ENCODE results near the gene OXER1. TPM values are rescaled to one million over a fixed set of nuclear protein-coding genes. Genes with fewer than 3 reads are reported as not detected.
A peak's percentile ranks its signal among the peaks of the same experiment; 100 is the strongest.

OXER1 gene
- polyA plus RNA-seq, 2 of the 4 experiments (the other 2 are of a cell fraction), result not detected

DNA sequence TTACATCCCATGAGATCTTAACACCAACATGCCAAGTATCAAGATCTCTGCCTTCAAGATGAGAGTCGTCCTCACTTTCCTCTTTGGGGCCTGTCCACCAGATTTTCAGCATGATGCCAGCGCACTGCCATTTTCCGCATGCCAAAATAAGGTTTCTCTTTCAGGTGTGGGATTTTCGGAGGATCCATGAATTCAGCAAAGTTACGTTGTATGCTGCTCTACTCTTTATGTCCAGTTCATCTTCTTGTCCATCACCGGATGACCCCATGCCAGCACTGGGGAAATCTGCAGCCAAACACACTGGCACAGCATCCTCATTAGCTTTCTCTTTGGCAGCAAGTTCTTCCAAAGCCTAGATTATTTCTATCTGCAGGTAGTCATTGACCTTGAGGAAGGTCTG is 33.3 kb upstream of the OXER1 start (continued):
- TF ChIP-seq, protein P1, sequence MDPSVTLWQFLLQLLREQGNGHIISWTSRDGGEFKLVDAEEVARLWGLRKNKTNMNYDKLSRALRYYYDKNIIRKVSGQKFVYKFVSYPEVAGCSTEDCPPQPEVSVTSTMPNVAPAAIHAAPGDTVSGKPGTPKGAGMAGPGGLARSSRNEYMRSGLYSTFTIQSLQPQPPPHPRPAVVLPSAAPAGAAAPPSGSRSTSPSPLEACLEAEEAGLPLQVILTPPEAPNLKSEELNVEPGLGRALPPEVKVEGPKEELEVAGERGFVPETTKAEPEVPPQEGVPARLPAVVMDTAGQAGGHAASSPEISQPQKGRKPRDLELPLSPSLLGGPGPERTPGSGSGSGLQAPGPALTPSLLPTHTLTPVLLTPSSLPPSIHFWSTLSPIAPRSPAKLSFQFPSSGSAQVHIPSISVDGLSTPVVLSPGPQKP (IDR thresholded peaks at IDR 0.05; ENCODE audit: low read depth, low read length), result no peak
- no peak for TF ChIP-seq RCOR1 (IDR thresholded peaks at IDR 0.05; ENCODE audit: low read depth, low read length)

DNA sequence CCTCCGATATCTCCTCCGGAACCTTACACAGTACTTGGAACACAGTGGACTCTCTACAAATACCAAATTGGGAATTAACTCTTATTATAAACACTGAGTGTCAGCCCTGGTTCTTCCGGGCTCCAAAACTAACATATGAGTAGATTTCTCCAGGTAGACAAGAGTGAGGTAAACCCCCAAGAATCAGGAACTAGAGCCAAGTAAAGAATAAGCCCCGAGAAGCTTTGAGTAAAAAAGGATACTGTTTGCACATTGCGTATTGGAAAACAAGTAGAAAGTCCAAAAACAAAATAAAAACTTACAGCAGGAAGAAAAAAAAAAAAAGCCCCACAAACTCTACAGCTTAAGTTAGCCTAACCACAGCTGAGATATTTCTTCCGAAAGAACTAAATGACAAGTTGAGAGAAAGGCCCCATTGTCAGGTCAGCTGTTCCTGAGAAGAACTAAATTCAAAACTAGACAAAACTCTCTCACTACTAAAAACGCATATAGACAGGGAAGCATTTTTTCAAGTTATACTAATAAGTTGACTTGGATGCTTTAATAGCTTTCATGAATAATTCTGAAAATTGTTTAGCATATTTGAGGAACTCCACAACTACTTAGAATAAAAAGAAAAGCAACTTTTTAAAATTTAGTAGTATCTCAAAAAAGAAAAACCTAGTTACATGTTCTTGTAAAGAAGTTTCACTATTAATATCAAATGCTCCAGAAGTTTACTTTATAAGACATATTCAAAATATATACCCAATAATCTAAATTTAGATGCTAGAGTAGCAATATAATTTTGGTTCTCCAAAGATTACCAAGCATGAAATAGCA is 32.7 kb upstream of the OXER1 start:
- Histone ChIP-seq H3K4me2 (no peak overlapping the region), H3K9me3 (no peaks in the 10 kb centered on the region), H3K4me3 (no peak overlapping the region), H3K4me1 (peaks cover 7% of the 10 kb centered on the region; the same call in 2 of the 3 replicates), H3K27ac (no peak overlapping the region)
- POLR2A ChIA-PET, result interaction anchor here (2.8 kb wide), 1 partner anchor 13 kb away, joined by 20 read pairs; no protein-coding TSS in a partner anchor
- ATAC-seq (no peak), FAIRE-seq (no peak), DNase-seq (ENCODE audit: low read depth in 1 of 2, low spot score in 1 of 2) (no peak)
- CTCF ChIA-PET, result interaction anchor here (1.0 to 4.7 kb wide), 3 partner anchors 14 to 62 kb away, joined by 3 to 23 read pairs (median 19); no protein-coding TSS in a partner anchor
- WGBS (ENCODE audit: missing lambda C conversion rate), result 85% methylated on average over 7 of the region's 7 CpGs
- TF ChIP-seq MYC (IDR thresholded peaks at IDR 0.05; ENCODE audit: borderline replicate concordance, low read length) (no peak), CHD4 (IDR thresholded peaks at IDR 0.05; ENCODE audit: borderline replicate concordance) (no peak), PHF8 (IDR thresholded peaks at IDR 0.05; ENCODE audit: borderline replicate concordance, low read depth) (no peak), ESRRA (IDR thresholded peaks at IDR 0.05; ENCODE audit: borderline replicate concordance, low read length) (no peak), NPAS2 (CRISPR knock-in tag; IDR thresholded peaks at IDR 0.05; ENCODE audit: borderline replicate concordance) (no peak), GATA3 (IDR thresholded peaks at IDR 0.05; ENCODE audit: borderline replicate concordance) (no peak), PBX3 (IDR thresholded peaks at IDR 0.05) (no peak), BHLHE40 (IDR thresholded peaks at IDR 0.05; ENCODE audit: low read depth, low read length) (no peak), CEBPB (IDR thresholded peaks at IDR 0.05) (no peak)
- TF ChIP-seq, protein P2, sequence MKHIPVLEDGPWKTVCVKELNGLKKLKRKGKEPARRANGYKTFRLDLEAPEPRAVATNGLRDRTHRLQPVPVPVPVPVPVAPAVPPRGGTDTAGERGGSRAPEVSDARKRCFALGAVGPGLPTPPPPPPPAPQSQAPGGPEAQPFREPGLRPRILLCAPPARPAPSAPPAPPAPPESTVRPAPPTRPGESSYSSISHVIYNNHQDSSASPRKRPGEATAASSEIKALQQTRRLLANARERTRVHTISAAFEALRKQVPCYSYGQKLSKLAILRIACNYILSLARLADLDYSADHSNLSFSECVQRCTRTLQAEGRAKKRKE (CRISPR knock-in tag; IDR thresholded peaks at IDR 0.05; ENCODE audit: low read depth), result no peak
- TF ChIP-seq, protein P1 (IDR thresholded peaks at IDR 0.05; ENCODE audit: low read depth, low read length), result no peak
- TF ChIP-seq, protein P3, sequence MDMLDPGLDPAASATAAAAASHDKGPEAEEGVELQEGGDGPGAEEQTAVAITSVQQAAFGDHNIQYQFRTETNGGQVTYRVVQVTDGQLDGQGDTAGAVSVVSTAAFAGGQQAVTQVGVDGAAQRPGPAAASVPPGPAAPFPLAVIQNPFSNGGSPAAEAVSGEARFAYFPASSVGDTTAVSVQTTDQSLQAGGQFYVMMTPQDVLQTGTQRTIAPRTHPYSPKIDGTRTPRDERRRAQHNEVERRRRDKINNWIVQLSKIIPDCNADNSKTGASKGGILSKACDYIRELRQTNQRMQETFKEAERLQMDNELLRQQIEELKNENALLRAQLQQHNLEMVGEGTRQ (IDR thresholded peaks at IDR 0.05), result no peak

GRCh38 chr2:42795841-42796301 is 31.9 kb upstream of the OXER1 start:
- POLR2A ChIA-PET, result interaction anchor here (2.8 kb wide), 1 partner anchor 14 kb away, joined by 20 read pairs; no protein-coding TSS in a partner anchor
- Histone ChIP-seq H3K9me3 (no peaks in the 10 kb centered on the region), H3K4me3 (no peak overlapping the region), H3K4me2 (no peak overlapping the region), H3K4me1 (peaks cover 7% of the 10 kb centered on the region; the same call in 2 of the 3 replicates), H3K27ac (peak overlapping the region; percentile 2 to 34; a peak in 3 of 6 replicates)
- WGBS (ENCODE audit: missing lambda C conversion rate), result 46% methylated on average over 3 of the region's 3 CpGs
- FAIRE-seq (peak; percentile 28), ATAC-seq (peak in 1 of 2 experiments; percentile 11; a peak in 1 of 6 replicates), DNase-seq (ENCODE audit: low read depth in 1 of 2, low spot score in 1 of 2) (no peak)
- CTCF ChIA-PET, result interaction anchor here (1.0 to 4.7 kb wide), 4 partner anchors 9 to 62 kb away, joined by 3 to 23 read pairs (median 15); no protein-coding TSS in a partner anchor
- no peak for TF ChIP-seq PHF8 (IDR thresholded peaks at IDR 0.05; ENCODE audit: borderline replicate concordance, low read depth)
- TF ChIP-seq GATA3 (IDR thresholded peaks at IDR 0.05; ENCODE audit: borderline replicate concordance), result no peak
- TF ChIP-seq HOXB13 (CRISPR knock-in tag; IDR thresholded peaks at IDR 0.05; ENCODE audit: low read depth), result no peak
- TF ChIP-seq, protein P1 (IDR thresholded peaks at IDR 0.05; ENCODE audit: low read depth, low read length), result no peak
- no peak for TF ChIP-seq SREBF2 (IDR thresholded peaks at IDR 0.05)
- TF ChIP-seq, protein P4, sequence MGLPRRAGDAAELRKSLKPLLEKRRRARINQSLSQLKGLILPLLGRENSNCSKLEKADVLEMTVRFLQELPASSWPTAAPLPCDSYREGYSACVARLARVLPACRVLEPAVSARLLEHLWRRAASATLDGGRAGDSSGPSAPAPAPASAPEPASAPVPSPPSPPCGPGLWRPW (IDR thresholded peaks at IDR 0.05), result no peak
- no peak for TF ChIP-seq CHD2 (IDR thresholded peaks at IDR 0.05; ENCODE audit: low read length, partially characterized antibody)
- TF ChIP-seq HEYL (CRISPR knock-in tag; IDR thresholded peaks at IDR 0.05), result no peak
- TF ChIP-seq HDAC2 (IDR thresholded peaks at IDR 0.05), result no peak
- no peak for TF ChIP-seq ESRRA (IDR thresholded peaks at IDR 0.05; ENCODE audit: borderline replicate concordance, low read length)
- TF ChIP-seq RARB (CRISPR knock-in tag; IDR thresholded peaks at IDR 0.05), result no peak
- TF ChIP-seq POLR2A (IDR thresholded peaks at IDR 0.05; ENCODE audit: low read length), result no peak
- no peak for TF ChIP-seq SMC3 (IDR thresholded peaks at IDR 0.05)
- TF ChIP-seq, protein P5, sequence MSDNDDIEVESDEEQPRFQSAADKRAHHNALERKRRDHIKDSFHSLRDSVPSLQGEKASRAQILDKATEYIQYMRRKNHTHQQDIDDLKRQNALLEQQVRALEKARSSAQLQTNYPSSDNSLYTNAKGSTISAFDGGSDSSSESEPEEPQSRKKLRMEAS (IDR thresholded peaks at IDR 0.05), result no peak
